Left hindlimb (tissue), 1 donor: Measurements from ENCODE around the gene SLC41A3.
"Not testable (repeated sequence)": the region's sequence is repeated elsewhere in the genome, so short reads cannot be mapped to it uniquely, and the experiment has no call there.

Experiments
- DNase-seq: peaks from one replicate; pipeline ENCODE4 v3.0.0-alpha.2; 2018

The SLC41A3 gene

DNA sequence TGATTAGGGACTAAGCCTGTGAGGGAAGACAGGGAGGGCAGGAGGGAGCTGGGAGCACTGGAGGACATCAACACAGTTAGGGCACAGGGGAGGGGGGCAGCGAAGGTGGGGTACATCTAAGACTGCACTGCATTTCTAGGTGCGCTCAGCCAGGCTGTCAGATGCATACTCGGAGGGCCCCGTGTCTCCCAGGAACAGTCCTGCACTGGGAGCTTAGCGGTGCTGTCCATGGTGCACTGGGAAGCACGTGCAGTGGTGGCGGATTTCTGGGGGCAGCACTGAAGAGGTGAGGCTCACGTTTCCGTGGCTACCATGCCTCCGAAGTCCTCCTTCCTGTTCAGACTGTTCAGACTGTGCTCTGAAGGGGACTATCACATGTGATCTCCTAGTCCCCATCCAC, 60.5 kb downstream of the SLC41A3 start:
- DNase-seq: no peak

DNA sequence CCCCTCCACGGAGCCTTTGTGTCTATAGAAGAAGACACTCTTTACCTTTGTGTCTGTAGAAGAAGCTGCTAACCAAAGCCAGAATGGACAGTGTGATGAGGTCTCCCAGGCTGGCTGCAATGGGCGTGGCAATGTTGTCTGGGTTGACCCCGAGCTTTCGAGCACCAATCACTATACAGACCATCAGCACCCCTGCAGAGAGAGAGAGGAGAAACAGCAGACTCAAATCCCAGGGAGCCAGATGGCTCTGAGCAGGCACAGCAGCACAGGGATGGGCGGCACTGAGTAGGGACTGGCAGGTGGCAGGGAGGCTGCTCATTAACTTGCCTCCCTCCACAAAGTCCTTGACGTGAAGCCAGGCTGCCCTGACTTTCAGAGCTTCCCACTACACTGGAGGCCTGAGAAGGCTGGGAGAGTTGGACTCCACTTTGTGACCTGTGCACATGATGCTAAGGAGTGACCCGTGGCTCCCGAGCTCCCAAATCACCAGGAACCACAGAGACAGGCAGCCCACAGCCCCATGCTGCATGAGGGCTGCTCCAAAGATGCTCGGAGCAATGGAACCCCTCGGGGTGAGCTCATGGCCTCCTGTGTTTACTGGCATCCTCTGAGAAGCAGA, 61.1 kb downstream of the SLC41A3 start:
- DNase-seq: no peak

DNA sequence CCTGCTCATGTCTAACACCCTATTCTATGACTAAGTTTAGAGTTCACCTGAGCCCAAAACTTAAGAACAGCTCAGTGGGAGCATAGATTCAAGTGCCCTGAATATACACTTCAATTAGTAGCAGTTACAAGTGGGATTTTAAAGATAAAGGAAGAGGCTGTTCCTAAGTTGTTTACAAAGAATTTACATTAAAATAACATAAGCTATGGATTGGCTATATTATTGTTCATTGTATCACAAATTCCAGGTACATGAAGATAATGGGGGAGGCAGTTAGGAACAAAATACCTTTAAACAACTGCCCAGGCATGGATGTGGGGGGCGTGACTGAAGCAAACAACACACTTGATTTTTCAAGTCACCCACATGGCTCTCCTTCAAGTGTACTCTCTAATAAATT, 62.2 kb downstream of the SLC41A3 start:
- DNase-seq: no peak

DNA sequence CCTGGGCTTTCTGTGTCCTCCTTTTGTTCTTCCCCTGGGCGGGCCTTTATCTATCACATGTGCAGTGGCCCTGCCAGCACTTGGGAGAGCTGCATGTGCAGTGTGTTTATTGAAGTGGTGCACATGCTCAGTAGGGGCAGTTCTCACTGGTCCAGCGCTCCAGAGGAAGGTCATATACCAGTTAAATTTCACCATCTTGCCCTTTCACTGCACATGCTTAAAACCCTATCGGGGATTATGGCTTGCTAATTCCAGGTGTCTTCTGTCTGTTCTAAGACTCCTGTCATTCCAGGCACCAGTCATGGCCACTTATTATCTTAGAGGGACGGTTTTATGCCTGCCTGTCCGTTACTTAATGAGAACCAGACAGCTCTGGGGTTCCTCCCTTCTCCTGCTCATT, 62.7 kb downstream of the SLC41A3 start:
- no peak for DNase-seq

DNA sequence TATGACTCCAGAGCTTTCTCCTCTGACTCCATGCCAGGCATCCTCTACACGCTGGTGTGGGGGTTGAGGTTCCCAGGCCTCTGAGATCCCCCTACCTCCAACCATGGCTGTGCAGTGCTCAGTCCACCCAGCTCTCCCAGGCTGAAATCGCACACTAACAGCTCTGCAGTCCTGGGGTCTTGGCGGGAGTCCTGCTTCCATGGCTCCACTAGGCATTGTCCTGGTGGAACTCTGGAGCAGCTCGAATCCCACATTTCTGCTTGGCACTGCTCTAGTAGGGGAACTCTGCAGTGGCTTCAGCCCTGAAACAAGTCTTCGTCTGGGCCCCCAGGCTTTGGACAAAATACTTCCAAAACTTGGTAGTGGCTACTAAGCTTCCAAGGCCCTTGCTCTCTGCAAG, 64.2 kb downstream of the SLC41A3 start:
- peak; percentile 25 for DNase-seq

DNA sequence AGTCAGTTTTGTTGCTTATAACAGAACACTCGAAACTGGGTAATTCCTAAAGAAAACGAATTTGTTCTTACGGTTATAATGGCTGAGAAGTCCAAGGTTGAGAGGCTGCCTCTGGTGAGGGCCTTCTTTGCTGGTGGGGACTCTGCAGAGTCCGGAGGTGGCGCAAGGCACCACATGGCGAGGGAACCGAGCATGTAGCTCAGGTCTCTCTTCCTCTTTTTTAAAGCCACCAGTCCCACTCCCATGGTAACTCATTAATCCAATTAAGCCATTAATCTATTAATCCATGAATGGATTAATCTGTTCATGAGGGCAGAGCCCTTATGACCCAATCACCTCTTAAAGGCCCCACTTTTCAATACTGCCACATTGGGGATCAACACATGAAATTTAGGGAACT, 64.9 kb downstream of the SLC41A3 start:
- no peak for DNase-seq

DNA sequence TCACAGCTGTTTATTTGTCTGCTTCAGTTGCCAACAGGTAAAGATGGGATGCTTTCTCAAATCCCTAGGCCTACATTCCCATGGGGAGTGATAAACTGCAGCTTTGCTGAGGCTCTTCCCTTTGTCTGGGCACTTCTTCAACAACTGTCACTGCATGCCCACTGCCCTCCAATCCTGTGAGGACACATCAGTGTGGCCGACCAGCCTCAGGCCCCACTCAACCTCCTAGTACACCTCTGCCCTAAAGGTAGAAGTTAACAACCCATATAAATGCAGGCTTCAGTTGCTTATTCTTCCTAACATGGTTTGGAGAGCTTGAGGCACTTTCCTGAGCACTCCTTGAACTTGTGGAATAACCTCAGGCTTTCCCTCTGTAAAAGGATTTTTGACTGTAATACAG, 65.4 kb downstream of the SLC41A3 start:
- no peak for DNase-seq

DNA sequence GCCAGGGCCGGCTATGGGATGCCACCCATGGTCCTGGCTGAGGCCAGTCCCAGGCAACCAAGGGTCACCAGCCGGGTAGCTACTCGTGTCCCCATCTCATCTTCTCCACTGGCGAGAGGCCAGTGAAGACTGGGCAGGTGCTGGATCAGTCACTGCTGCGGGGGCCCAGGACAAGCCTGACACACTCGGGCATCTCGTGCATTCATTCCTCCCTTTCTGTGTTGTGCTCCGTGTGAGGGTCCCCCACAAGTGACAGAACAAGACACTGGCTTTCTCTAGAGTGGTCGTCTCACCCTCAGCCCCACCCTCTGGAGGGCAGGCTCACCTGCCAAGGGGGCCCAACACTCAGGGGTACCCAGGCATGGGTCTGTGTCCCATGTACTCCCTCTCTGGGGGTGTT, 66.6 kb downstream of the SLC41A3 start:
- peak; percentile 20 for DNase-seq

DNA sequence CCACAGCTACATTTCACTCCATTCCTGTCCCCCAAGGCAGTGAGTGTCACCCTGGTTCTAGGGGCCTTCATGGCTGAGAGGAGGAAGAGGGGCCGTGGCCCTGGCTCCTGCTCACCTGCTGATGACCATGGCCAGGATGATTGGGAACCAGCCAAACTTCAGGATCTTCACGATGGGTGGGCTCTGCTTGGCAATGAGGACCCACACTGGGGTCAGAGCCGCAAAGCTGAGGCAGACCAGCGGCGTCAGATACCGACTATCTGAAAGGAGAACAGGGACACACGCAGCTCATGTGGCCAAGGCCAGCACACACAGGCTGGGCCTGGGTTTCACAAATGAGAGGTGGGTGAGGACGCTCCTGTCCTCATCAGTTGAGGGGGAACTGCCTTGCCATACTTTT, 67.3 kb downstream of the SLC41A3 start:
- DNase-seq: no peak

DNA sequence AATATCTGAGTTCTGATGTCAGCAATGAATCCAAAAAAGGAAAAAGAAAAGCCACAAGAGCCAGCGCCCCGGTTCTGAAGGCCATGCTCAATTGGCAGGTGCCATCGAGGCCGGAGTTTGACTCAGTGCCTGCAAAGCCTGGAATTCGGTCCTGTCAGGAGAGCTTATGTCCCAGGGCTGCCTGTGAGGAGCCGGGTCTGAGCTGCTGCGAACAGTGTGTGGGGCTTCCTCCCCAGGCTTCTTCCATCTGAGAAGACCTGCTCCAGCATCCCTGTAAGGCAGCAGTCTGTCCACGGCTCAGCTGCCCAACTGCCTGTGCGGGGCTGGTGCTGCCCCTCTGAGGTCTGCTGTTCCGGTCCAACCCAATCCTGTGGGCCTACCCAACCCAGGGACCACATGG, 68.8 kb downstream of the SLC41A3 start:
- no peak for DNase-seq

DNA sequence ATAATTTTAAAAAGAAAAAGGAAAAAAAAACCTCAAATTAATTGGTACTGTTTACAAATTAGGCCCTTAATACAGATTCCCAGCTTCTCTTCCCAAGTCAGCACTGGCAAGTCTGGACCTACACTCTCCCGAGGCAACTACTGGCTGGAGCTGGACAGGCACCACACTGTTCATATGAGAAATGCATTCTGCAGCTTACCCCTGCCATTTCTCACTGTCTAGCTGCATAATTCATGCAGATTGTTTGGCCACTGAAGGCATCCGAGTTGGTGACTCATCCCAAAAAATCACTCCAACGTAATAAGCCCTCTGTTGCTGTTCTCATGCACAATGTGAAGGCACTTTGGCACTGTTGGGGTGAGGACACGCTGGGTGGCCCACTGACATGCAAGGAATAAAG, 69.7 kb downstream of the SLC41A3 start:
- no peak for DNase-seq

DNA sequence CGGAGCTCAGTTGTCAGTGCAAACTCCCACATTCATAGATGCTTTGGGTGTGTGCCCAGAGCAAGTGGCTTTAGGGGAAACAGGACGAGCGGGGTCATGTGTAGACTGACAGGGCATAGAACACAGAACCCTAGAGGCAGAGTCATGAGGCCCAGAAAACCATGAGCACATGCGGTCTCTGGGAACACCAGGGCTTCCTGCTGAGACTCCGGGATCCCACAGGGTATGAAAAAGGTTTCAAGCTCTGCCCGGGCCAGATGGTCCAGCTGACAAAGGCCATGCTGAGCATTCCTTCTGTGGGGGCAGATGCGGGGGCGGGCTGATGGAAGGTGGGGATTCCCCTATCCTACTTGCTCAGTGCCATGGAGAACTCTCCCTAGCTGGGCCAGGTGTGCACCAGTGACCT, 70.2 kb downstream of the SLC41A3 start:
- DNase-seq: no peak

DNA sequence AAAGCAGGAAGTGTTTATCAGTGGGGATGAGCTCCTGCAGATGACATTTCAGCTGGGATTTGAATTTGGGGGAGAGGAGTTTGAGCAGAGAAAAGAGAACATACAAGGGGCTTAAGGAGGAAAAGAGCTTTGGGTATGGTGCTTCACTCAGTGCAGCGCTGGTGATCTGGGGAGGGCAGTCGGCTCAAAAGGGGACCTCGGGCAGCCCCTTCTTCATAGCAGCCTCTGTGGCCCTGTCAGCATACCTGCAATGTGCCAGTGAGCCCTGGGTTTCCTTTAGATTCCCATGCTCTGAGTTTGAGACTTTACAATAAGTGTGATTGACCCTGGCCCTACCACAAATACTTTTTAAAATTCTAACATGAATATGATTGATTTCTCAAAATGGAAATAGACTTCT, 74.7 kb downstream of the SLC41A3 start:
- no peak for DNase-seq

DNA sequence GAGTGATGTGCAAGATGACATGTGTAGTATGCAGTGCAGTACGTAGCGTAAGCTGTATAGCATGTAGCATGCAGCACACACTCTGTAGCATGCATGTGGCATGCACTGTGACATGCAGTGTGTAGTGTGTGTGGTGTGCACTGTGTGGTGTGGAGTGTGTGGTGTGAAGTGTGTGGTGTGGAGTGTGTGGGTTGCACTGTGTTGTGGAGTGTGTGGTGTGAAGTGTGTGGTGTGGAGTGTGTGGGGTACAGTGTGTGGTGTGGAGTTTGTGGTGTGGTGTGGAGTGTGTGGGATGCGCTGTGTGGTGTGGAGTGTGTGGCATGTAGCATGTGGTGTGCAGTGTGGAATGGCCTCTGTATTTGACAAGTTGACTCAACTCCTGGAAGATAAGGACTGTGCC, 75.7 kb downstream of the SLC41A3 start:
- DNase-seq: no peak

DNA sequence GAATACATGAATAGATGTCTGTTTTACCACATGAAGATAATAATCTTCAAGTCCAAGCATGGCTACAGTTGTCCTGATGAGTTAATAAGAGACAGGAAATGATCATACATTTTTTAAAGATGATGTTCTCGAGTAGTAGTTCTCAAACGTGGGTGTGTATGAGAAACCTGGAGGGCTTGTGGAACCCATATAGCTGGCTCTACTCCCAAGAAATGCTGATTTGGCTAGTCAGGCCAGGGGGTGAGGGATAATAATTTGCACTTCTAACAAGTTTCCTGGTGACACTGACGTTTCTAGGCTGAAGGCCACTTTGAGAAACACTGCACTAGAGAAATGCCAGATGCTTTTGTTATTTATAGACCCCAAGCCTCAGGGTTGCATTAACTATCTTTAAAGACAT, 78.0 kb downstream of the SLC41A3 start:
- no peak for DNase-seq

DNA sequence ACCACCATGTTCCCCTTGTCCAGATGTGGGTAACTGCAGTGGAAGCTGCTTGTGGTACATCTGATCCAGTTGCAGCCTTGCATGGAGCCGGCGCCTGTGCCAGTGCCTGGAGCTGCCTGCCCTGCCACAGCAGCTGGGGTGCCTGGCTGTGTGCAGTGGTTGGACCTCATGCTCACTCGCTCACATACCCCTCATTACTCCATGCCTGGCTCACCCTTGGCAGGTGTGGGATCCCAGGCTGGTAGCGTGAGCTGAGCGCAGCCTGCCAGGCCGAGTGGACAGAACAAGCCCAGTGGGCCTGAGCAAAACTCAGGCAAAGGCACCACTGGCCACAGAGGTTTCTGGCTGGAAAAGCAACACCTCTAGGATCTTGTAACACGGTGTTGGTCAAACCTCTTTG, 79.2 kb downstream of the SLC41A3 start:
- DNase-seq: no peak

DNA sequence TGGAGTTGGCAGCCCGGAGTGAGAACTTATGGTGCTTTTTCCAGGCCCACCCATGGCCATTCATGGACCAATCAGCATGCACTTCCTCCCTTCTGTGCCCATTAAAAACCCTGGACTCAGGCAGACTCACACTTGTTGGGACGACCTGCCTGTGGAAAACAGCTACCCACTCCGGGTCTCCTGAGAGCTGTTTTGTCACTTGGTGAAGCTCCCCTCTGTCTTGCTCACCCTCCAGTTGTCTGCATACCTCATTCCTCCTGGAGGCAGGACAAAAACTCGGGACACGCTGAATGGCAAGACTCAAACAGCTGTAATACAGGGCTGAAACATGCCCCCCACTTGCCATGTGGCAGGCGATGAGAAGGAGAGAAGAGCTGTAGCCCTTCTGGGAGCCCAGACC, 79.7 kb downstream of the SLC41A3 start:
- DNase-seq: no peak

DNA sequence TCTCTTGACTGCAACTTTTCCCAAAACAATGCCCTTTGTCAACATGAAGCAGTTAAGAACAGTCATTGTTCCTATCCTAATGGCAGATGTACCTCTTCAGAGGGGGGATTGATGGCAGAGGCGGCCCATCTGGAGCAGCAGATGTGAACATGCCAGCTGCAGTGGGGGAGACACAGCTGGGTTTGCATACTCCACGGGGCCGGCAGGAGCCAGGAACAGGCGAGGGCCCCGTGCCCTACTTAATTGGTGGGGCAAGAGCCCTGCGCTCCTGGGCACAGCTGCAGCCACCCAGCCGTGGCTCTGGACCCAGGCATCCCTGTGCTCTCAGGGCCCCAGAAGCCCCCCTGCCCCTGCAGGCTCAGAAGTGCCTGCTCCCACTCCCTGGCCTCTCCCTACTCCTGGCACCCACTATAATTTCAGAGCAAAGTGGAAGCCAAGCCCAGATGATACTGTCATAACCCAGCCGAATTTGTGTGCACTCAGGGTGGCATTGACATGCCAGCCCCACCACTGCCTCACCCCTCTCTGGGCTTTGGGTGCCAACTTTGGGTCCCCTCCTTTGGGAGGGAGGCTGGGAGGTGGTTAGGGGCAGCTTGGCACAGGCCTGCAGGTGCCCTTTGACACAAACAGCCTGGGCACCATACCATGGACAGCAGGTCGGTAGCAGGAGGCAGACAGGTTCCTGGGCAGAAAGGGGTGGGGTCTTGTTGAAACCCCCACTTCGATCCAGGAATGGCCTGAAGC, 80.3 kb downstream of the SLC41A3 start:
- no peak for DNase-seq

DNA sequence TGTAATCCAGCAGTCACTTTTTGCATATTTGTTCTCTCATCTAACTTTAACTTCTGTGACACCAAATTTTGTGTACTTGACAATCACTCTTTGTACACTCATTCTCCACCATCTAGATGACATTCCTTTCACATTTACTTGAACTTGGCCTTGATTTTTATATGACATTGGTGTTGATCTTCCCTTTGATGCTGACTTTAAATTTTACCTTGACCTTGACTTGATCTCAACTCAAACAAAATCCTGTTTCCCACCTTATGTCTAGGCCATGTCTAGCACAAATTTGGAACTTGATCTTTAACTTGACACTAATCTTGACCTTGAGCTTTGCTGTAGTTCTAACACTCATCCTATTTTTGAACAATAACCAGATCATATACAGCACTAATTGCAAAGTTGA, 81.7 kb downstream of the SLC41A3 start:
- DNase-seq: no peak

DNA sequence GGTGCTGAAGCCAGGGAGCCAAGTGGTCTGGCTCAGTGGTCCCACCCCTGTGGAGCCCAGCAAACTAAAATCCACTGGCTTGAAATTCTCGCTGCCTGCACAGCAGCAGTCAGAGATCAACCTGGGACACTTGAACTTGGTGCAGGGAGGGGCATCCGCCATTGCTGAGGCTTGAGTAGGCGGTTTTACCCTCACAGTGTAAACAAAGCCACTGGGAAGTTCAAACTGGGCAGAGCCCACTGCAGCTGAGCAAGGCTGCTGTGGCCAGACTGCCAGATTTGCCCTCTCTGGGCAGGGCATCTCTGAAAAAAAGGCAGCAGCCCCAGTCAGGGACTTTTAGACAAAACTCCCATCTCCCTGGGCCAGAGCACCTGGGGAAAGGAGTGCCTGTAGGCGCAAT, 87.2 kb downstream of the SLC41A3 start:
- not testable (repeated sequence) for DNase-seq

DNA sequence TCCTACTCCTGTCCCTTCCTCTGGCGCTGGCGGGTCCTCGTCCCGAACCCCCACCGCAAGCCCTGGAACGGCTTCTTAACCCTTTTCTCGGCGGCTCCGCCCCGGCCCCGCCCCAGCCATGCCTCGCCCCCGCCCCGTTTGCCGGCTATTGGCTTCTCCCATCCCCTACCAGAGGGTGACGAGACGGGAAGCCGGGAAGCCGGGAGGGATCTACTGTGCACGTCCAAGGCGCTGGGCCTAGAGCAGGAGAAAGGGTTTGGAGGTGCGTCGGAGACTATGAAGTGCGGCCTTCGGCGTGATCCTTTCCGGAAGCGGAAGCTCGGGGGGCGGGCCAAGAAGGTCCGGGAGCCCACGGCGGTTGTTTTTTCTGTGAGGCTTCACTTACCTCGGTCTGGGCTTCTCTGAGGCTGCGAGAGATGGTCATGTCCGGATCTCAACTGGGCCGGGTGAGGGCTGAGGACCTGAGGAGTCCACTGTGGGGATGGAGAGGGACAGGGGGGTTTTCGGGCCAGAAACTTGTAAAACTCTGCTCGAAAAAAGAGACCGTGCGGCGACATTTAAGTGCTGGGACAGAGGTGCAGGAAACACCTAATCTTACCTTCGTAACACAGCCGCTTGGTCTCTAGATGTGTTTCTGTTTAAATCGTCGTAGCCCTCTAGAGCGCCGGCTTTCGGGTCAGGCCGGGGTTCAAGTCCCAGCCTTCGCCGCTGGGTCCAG, 93.5 kb downstream of the SLC41A3 start:
- DNase-seq: peak; percentile 90

DNA sequence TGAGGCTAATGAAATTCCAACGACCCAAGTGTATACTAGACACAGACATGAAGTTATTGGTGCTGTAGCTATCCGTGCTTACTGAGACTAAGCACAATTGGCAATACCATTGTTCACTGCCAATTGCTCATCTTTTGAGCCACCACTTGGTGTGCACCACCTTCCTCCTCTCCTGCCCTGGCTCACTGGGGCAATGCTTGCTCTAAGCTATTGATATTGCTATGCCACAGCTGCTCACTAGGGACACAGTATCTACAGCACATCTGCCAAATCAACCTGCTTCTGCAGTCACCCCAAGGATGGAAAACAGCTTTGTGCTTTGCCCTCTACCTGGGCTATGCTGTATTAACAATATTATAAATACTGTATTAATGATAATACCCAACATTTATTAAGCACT, 99.0 kb downstream of the SLC41A3 start:
- DNase-seq: not testable (repeated sequence)

DNA sequence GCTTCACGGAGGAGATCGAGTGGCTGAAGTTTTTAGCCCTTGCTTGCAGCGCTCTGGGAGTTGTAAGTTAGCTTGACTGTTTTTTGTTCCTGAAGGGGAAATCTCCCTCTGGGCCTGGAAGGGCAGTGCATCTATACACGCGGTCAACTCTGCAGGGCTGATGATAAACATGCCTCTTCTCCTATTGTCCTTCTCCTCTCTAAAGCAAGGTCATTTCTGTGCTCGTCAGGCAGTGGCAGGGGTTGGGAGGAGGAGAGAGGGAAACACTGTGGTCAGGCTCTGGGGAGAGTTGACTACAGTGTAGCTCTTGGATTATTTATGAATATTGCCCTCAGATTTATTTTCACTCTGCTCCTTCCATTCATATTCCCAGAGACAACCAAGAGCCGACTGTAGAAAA, 106.8 kb downstream of the SLC41A3 start:
- not testable (repeated sequence) for DNase-seq

DNA sequence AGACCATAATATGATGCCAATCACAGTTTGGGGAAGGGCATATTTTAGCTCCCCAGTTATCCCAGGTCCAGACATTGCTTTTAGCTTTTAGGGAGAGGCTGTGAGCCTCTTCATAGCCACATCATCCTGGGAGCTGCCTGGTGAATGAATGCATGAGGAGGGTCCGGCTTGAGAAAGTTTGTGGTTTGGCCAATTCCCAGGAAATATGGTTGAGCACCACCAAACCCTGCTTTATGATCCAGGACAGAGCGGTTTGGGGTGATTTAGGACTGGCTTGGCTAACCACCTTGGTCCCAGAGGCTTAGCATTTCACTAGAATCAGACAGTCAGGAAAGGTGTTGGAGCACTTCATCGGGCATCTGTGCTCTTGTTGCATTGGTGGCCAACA, 107.9 kb downstream of the SLC41A3 start:
- DNase-seq: not testable (repeated sequence)
